CD14-positive monocyte (primary cell): ENCODE measurements around the gene RAB24. TPM values are rescaled to one million over a fixed set of nuclear protein-coding genes. Genes with fewer than 3 reads are reported as not detected.
"Not testable (repeated sequence)": the region's sequence is repeated elsewhere in the genome, so short reads cannot be mapped to it uniquely, and the experiment has no call there.

Experiments
- DNase-seq, 3 donors: peaks; one replicate each; pipeline ENCODE4 v3.0.0-alpha.2; 2011 to 2022
- H2AFZ ChIP-seq: 2 replicates; pipeline ENCODE4 v1.6.0; 2012; ENCODE audit warnings: mild to moderate bottlenecking, low read depth, low read length, inconsistent platforms; ENCODE audit not compliant: insufficient read depth, poor library complexity, severe bottlenecking
- H3K27ac ChIP-seq, 2 donors: 1 replicate in 1 of 2; 2 replicates in 1 of 2; pipeline ENCODE4 v1.5.1; 2012 to 2013; ENCODE audit warnings: low read length in 2 of 2, control low read depth in 1 of 2, inconsistent platforms in 1 of 2, low read depth in 1 of 2, mild to moderate bottlenecking in 1 of 2
- H3K27me3 ChIP-seq, 2 donors: one replicate each; pipeline versions ENCODE4 v1.6.0 to v1.6.1; 2011 to 2013; ENCODE audit warnings: low read length in 2 of 2; ENCODE audit not compliant: control insufficient read depth in 2 of 2, insufficient read depth in 2 of 2
- H3K36me3 ChIP-seq, 2 donors: replicated peaks in 1 of 2; 1 replicate in 1 of 2; 2 replicates in 1 of 2; pipeline versions ENCODE4 v1.5.1 to v1.6.1; 2012 to 2013; ENCODE audit warnings: low read length in 2 of 2, control low read depth in 1 of 2, inconsistent platforms in 1 of 2, mild to moderate bottlenecking in 1 of 2; ENCODE audit not compliant: insufficient read depth in 2 of 2, control insufficient read depth in 1 of 2
- H3K4me1 ChIP-seq, 2 donors: 1 replicate in 1 of 2; 2 replicates in 1 of 2; pipeline versions ENCODE4 v1.5.1 to v1.6.1; 2012 to 2013; ENCODE audit warnings: low read length in 2 of 2, control low read depth in 1 of 2, inconsistent platforms in 1 of 2, mild to moderate bottlenecking in 1 of 2, moderate library complexity in 1 of 2; ENCODE audit not compliant: insufficient read depth in 2 of 2, control insufficient read depth in 1 of 2
- H3K4me2 ChIP-seq: replicated peaks from 2 replicates; pipeline ENCODE3; 2012; ENCODE audit warnings: low read length, moderate library complexity, mild to moderate bottlenecking; ENCODE audit not compliant: poor library complexity, severe bottlenecking; ENCODE audit errors: extremely low read depth
- H3K4me3 ChIP-seq, 3 experiments: fragments of 200-600 bp in 1 of 3; sonication (generic) in 1 of 3; replicated peaks in 1 of 3; 1 replicate in 2 of 3; 2 replicates in 1 of 3; pipeline ENCODE4 v1.5.1; 2011 to 2013; ENCODE audit warnings: low read length in 3 of 3, mild to moderate bottlenecking in 3 of 3, control low read depth in 2 of 3, low read depth in 2 of 3, inconsistent platforms in 1 of 3, moderate library complexity in 1 of 3
- H3K79me2 ChIP-seq: 2 replicates; pipeline ENCODE4 v1.6.0; 2012; ENCODE audit warnings: mild to moderate bottlenecking, control low read depth, inconsistent platforms, low read length, moderate library complexity; ENCODE audit not compliant: insufficient read depth
- H3K9ac ChIP-seq: 2 replicates; pipeline ENCODE4 v1.6.0; 2017; ENCODE audit warnings: low read length, mild to moderate bottlenecking; ENCODE audit not compliant: insufficient read depth, poor library complexity, severe bottlenecking
- H3K9me3 ChIP-seq, 2 donors: replicated peaks in 1 of 2; 1 replicate in 1 of 2; 2 replicates in 1 of 2; pipeline versions ENCODE4 v1.5.1 to v1.6.1; 2012 to 2013; ENCODE audit warnings: low read length in 2 of 2, control low read depth in 1 of 2; ENCODE audit not compliant: control insufficient read depth in 1 of 2, insufficient read depth in 1 of 2
- H4K20me1 ChIP-seq: 2 replicates; pipeline ENCODE4 v1.6.0; 2012; ENCODE audit warnings: mild to moderate bottlenecking, low read length, control low read depth, moderate library complexity; ENCODE audit not compliant: insufficient read depth
- H3K27ac Mint-ChIP-seq, 7 donors: one replicate each; pipeline ENCODE4 v1.8.0; 2020; ENCODE audit warnings: mild to moderate bottlenecking in 7 of 7, mixed read lengths in 7 of 7, moderate library complexity in 6 of 7, inconsistent platforms in 2 of 7
- H3K27me3 Mint-ChIP-seq, 3 donors: one replicate each; pipeline ENCODE4 v1.8.0; 2021 to 2022; ENCODE audit warnings: low read depth in 3 of 3, mild to moderate bottlenecking in 3 of 3, mixed read lengths in 3 of 3, moderate library complexity in 3 of 3, inconsistent platforms in 1 of 3
- H3K36me3 Mint-ChIP-seq, 2 donors: one replicate each; pipeline ENCODE4 v1.8.0; 2020; ENCODE audit warnings: mixed read lengths in 2 of 2, inconsistent platforms in 1 of 2, mild to moderate bottlenecking in 1 of 2
- H3K4me1 Mint-ChIP-seq: one replicate; pipeline ENCODE4 v1.8.0; 2020; ENCODE audit warnings: mild to moderate bottlenecking, mixed read lengths
- H3K4me3 Mint-ChIP-seq, 2 donors: one replicate each; pipeline ENCODE4 v1.8.0; 2020; ENCODE audit warnings: mild to moderate bottlenecking in 2 of 2, mixed read lengths in 2 of 2, moderate library complexity in 1 of 2
- H3K9me3 Mint-ChIP-seq, 7 donors: one replicate each; pipeline ENCODE4 v1.8.0; 2020 to 2022; ENCODE audit warnings: mixed read lengths in 7 of 7, mild to moderate bottlenecking in 6 of 7, moderate library complexity in 6 of 7, inconsistent platforms in 2 of 7
- WGBS: methylation state at CpG from one replicate; pipeline ENCODE4 v1.1.5; 2013; ENCODE audit warnings: missing lambda C conversion rate; ENCODE audit not compliant: insufficient coverage; 5-methylcytosine and 5-hydroxymethylcytosine counted together
- intact Hi-C, 2 donors: fragments of 100-400 bp; cut with micrococcal nuclease; formaldehyde crosslinking; loops; one replicate each; pipeline versions ENCODE4 v1.15.0 to v1.15.1; 2023
- polyA plus RNA-seq, 3 donors: library from polyadenylated mRNA; depleted of rRNA in 1 of 3; unstranded in 2 of 3; stranded (reverse) in 1 of 3; fragments of 300-500 nt in 2 of 3; fragments of >200 nt in 1 of 3; fragmentation: Illumina TruSeq in 2 of 3; gene quantifications; 1 replicate in 2 of 3; 2 replicates in 1 of 3; pipeline ENCODE4 v1.2.3, GENCODE V29; 2012 to 2021
- TF ChIP-seq, protein P1 (sequence below): fragments of 200-600 bp; IDR thresholded peaks from one replicate; pipeline ENCODE4 v1.8.0; 2022; ENCODE audit warnings: antibody characterized with exemption, mild to moderate bottlenecking

RAB24 gene
- polyA plus RNA-seq, 3 donors: 74.3 to 465 (median 94.4) TPM

DNA sequence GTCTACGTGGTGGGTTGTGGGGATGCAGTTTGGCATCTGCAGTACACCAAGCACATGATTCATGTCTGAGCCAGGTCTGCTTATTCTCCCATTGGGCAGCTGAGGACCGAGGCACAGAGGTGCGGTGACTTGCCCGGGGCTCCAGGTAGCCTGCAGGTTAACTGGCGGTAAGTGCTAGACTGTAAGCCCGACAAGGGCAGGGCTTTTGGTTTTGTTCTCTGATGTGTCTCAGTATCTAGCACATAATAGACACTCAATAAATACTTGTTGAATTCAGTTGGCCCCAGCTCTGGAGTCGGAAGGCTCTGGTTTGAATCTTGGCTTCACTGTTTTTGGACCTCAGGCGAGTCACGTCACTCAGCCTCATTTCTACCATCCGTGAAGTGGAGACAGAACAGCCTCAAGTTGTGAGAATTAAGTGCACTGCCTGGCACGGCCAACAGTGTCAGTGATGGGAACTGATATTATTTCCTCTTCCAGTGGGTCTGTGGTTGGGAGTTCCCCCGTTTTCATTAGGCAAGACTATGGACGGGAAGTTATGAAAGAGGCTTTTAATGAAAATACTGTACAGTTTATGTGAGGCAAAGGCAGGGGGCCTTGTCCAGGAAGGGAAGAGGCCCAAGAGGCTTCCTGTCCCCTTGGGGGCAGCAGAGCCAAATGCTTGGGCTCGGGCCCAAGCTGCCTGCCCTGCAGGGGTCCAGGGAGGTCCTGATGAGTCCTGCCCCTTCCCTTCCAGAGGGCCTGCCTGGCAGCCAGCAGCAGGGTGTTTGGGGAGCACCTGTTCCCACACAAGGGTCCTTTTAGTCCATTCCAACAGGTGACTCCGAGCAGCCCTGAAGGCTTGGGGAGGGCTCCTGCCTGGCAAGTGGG lies 3.4 kb upstream of the RAB24 start:
- peak overlapping the region; percentile 93 to 96 for H3K4me3 Mint-ChIP-seq
- H3K36me3 ChIP-seq: peaks cover 23 to 27% of the 10 kb centered on the region in 2 donors
- 0% methylated on average over 3 of the region's 15 CpGs for WGBS
- peak; percentile 93 to 97 (median 96) for DNase-seq
- peak overlapping the region; percentile 87 for H3K9ac ChIP-seq
- peaks cover 96% of the 10 kb centered on the region for H3K79me2 ChIP-seq
- H4K20me1 ChIP-seq: peaks cover 54% of the 10 kb centered on the region
- peak overlapping the region; percentile 54 for H2AFZ ChIP-seq
- H3K27me3 ChIP-seq: no peaks in the 10 kb centered on the region
- H3K4me1 ChIP-seq: peaks cover 82 to 94% of the 10 kb centered on the region in 2 donors
- peaks cover 30 to 45% of the 10 kb centered on the region in 2 donors for H3K36me3 Mint-ChIP-seq
- H3K4me2 ChIP-seq: peak overlapping the region; percentile 88
- intact Hi-C loops: loop anchor here in 1 of 2 donors (5.0 to 10.0 kb wide), 3 partner anchors 45 to 288 kb away; partner anchors contain the start of genes LMAN2 and TMED9
- peak overlapping the region; percentile 39 to 97 (median 57) for H3K4me3 ChIP-seq
- H3K27ac ChIP-seq: peak overlapping the region; percentile 95 to 98
- peaks cover 77% of the 10 kb centered on the region for H3K4me1 Mint-ChIP-seq
- H3K27me3 Mint-ChIP-seq: no peaks in the 10 kb centered on the region
- peaks cover 0 to 3% (median 0%) of the 10 kb centered on the region in 7 donors for H3K9me3 Mint-ChIP-seq
- TF ChIP-seq, protein P1, sequence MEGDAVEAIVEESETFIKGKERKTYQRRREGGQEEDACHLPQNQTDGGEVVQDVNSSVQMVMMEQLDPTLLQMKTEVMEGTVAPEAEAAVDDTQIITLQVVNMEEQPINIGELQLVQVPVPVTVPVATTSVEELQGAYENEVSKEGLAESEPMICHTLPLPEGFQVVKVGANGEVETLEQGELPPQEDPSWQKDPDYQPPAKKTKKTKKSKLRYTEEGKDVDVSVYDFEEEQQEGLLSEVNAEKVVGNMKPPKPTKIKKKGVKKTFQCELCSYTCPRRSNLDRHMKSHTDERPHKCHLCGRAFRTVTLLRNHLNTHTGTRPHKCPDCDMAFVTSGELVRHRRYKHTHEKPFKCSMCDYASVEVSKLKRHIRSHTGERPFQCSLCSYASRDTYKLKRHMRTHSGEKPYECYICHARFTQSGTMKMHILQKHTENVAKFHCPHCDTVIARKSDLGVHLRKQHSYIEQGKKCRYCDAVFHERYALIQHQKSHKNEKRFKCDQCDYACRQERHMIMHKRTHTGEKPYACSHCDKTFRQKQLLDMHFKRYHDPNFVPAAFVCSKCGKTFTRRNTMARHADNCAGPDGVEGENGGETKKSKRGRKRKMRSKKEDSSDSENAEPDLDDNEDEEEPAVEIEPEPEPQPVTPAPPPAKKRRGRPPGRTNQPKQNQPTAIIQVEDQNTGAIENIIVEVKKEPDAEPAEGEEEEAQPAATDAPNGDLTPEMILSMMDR: peak; percentile 53
- no peaks in the 10 kb centered on the region for H3K9me3 ChIP-seq
- H3K27ac Mint-ChIP-seq: peak overlapping the region; percentile 95 to 99 (median 98)

DNA sequence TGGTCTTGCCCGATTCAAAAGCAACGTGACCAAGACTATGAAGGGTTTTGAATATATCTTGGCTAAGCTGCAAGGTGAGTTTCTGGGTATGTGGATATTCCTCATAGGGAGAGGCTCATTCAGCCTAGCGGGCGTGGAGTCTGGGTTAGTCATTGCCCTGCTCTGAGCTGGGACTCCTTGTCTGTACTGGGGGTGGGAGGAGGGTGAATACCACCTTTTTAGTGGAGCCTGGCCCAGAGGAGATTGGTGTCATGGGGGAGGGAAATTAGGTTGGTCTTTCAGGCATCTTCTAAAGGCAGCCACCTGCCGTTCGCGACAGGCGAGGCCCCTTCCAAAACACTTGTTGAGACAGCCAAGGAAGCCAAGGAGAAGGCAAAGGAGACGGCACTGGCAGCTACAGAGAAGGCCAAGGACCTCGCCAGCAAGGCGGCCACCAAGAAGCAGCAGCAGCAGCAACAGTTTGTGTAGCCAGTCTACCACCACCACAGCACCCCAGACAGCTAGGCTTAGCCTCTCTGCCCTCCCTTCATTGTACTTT lies 2.7 kb upstream of the RAB24 start:
- Histone ChIP-seq H3K4me2 (peak overlapping the region; percentile 88), H4K20me1 (peaks cover 52% of the 10 kb centered on the region), H3K4me3 (peak overlapping the region; percentile 35 to 97 (median 37)), H3K9ac (peak overlapping the region; percentile 53), H3K79me2 (peaks cover 96% of the 10 kb centered on the region), H3K27ac (peak overlapping the region; percentile 95 to 98), H3K4me1 (peaks cover 83 to 94% of the 10 kb centered on the region in 2 donors), H3K36me3 (peaks cover 30 to 34% of the 10 kb centered on the region in 2 donors)
- peaks cover 36 to 52% of the 10 kb centered on the region in 2 donors for H3K36me3 Mint-ChIP-seq
- not testable (repeated sequence) for H2AFZ ChIP-seq, H3K27me3 ChIP-seq, DNase-seq, H3K9me3 ChIP-seq, H3K27me3 Mint-ChIP-seq, H3K9me3 Mint-ChIP-seq
- H3K27ac Mint-ChIP-seq: peak overlapping the region; percentile 95 to 99 (median 98)
- intact Hi-C loops: loop anchor here in 1 of 2 donors (5.0 to 10.0 kb wide), 3 partner anchors 46 to 289 kb away; partner anchors contain the start of genes LMAN2 and TMED9
- H3K4me1 Mint-ChIP-seq: peaks cover 81% of the 10 kb centered on the region
- peak overlapping the region; percentile 93 to 96 for H3K4me3 Mint-ChIP-seq
- 83% methylated on average over 6 of the region's 11 CpGs for WGBS
